GM12874 (cell line): ENCODE data around the gene EIF2D.
A peak's percentile ranks its signal among the peaks of the same experiment; 100 is the strongest.

Source experiments
- CTCF ChIP-seq: IDR thresholded peaks from 2 replicates; pipeline ENCODE4 v1.5.1; 2011; ENCODE audit warnings: low read depth, mild to moderate bottlenecking, control low read depth, low read length, moderate library complexity; ENCODE audit not compliant: insufficient read depth

The EIF2D gene

GRCh38 chr1:206545351-206545750, 66.9 kb downstream of the EIF2D start:
- TF ChIP-seq CTCF: no peak

GRCh38 chr1:206544562-206545257, 67.6 kb downstream of the EIF2D start:
- peak; percentile 90 for TF ChIP-seq CTCF
